ENCODE data around the gene PBRM1.

The PBRM1 gene

GRCh38 chr3:52690560-52690959 is 4.8 kb upstream of the PBRM1 start:
- TF ChIP-seq POLR2AphosphoS5 (IDR thresholded peaks at IDR 0.05; ENCODE audit: low read depth, low read length) (no peak), FOXP2 (optimal IDR thresholded peaks at IDR 0.05; ENCODE audit: borderline replicate concordance, extremely low read depth, extremely low read length, insufficient read depth) (no peak), TAF1 (IDR thresholded peaks at IDR 0.05; ENCODE audit: borderline replicate concordance, insufficient read depth, low read length) (no peak)

GRCh38 chr3:52689151-52689550 is 3.4 kb upstream of the PBRM1 start:
- TF ChIP-seq TAF1 (IDR thresholded peaks at IDR 0.05; ENCODE audit: borderline replicate concordance, insufficient read depth, low read length) (no peak), FOXP2 (optimal IDR thresholded peaks at IDR 0.05; ENCODE audit: borderline replicate concordance, extremely low read depth, extremely low read length, insufficient read depth) (no peak), REST (IDR thresholded peaks at IDR 0.05; ENCODE audit: insufficient read depth in 1 of 2, low read depth in 2 of 2, low read length in 2 of 2) (no peak), SIN3A (IDR thresholded peaks at IDR 0.05; ENCODE audit: borderline replicate concordance, insufficient read depth, low read length) (no peak), POLR2AphosphoS5 (IDR thresholded peaks at IDR 0.05; ENCODE audit: low read depth, low read length) (no peak)

- TF ChIP-seq FOXP2 (optimal IDR thresholded peaks at IDR 0.05; ENCODE audit: borderline replicate concordance, extremely low read depth, extremely low read length, insufficient read depth), result no peak
- TF ChIP-seq TAF1 (IDR thresholded peaks at IDR 0.05; ENCODE audit: borderline replicate concordance, insufficient read depth, low read length), result no peak
- no peak for TF ChIP-seq SIN3A (IDR thresholded peaks at IDR 0.05; ENCODE audit: borderline replicate concordance, insufficient read depth, low read length)
- TF ChIP-seq POLR2AphosphoS5 (IDR thresholded peaks at IDR 0.05; ENCODE audit: low read depth, low read length), result no peak
- no peak for TF ChIP-seq REST (IDR thresholded peaks at IDR 0.05; ENCODE audit: insufficient read depth in 1 of 2, low read depth in 2 of 2, low read length in 2 of 2)
Measured at GRCh38 chr3:52688266-52688665, 2.6 kb upstream of the PBRM1 start.

- TF ChIP-seq POLR2AphosphoS5 (IDR thresholded peaks at IDR 0.05; ENCODE audit: low read depth, low read length), result no peak
- TF ChIP-seq TAF1 (IDR thresholded peaks at IDR 0.05; ENCODE audit: borderline replicate concordance, insufficient read depth, low read length), result no peak
- TF ChIP-seq SIN3A (IDR thresholded peaks at IDR 0.05; ENCODE audit: borderline replicate concordance, insufficient read depth, low read length), result peak; percentile 53; the same call in 1 of the 2 replicates
- TF ChIP-seq REST (IDR thresholded peaks at IDR 0.05; ENCODE audit: insufficient read depth in 1 of 2, low read depth in 2 of 2, low read length in 2 of 2), result no peak
- no peak for TF ChIP-seq FOXP2 (optimal IDR thresholded peaks at IDR 0.05; ENCODE audit: borderline replicate concordance, extremely low read depth, extremely low read length, insufficient read depth)
Measured at GRCh38 chr3:52685285-52685708, 416 bp downstream of the PBRM1 start.

- TF ChIP-seq TAF1 (IDR thresholded peaks at IDR 0.05; ENCODE audit: borderline replicate concordance, insufficient read depth, low read length) (no peak), REST (IDR thresholded peaks at IDR 0.05; ENCODE audit: insufficient read depth in 1 of 2, low read depth in 2 of 2, low read length in 2 of 2) (no peak), FOXP2 (optimal IDR thresholded peaks at IDR 0.05; ENCODE audit: borderline replicate concordance, extremely low read depth, extremely low read length, insufficient read depth) (no peak), POLR2AphosphoS5 (IDR thresholded peaks at IDR 0.05; ENCODE audit: low read depth, low read length) (no peak), SIN3A (IDR thresholded peaks at IDR 0.05; ENCODE audit: borderline replicate concordance, insufficient read depth, low read length) (no peak)
Measured at GRCh38 chr3:52684184-52684583, 1.5 kb downstream of the PBRM1 start.
